Neural cell (in vitro differentiated cells): ENCODE measurements around the gene AKT3. TPM values are rescaled to one million over a fixed set of nuclear protein-coding genes. Genes with fewer than 3 reads are reported as not detected.

Experiments
- H2AFZ ChIP-seq: fragments of 200-600, 300-800 bp; sonication (generic), shearing (Covaris generic); 2 replicates; pipeline ENCODE4 v1.6.0; 2014; ENCODE audit warnings: low read depth, mild to moderate bottlenecking, antibody characterized with exemption, low read length, moderate library complexity
- H3F3A ChIP-seq: fragments of 200-600 bp; shearing (Covaris generic); 2 replicates; pipeline ENCODE4 v1.6.1; 2016; ENCODE audit warnings: mild to moderate bottlenecking, moderate library complexity, mixed read lengths, antibody characterized with exemption, low read length; ENCODE audit not compliant: insufficient read depth, poor library complexity, severe bottlenecking
- H3K27ac ChIP-seq: fragments of 200-600, 300-800 bp; sonication (generic), shearing (Covaris generic); 2 replicates; pipeline ENCODE4 v1.5.1; 2014; ENCODE audit warnings: mild to moderate bottlenecking, low read length, moderate library complexity
- H3K27me3 ChIP-seq: fragments of 300-800, 200-600 bp; sonication (generic), shearing (Covaris generic); 2 replicates; pipeline ENCODE4 v1.6.0; 2014; ENCODE audit warnings: mild to moderate bottlenecking, low read depth, low read length, moderate library complexity; ENCODE audit not compliant: insufficient read depth
- H3K36me3 ChIP-seq: fragments of 300-800, 200-600 bp; sonication (generic), shearing (Covaris generic); 2 replicates; pipeline ENCODE4 v1.5.1; 2014; ENCODE audit warnings: mild to moderate bottlenecking, antibody characterized with exemption, low read length, moderate library complexity; ENCODE audit not compliant: insufficient read depth
- H3K4me2 ChIP-seq: fragments of 300-800, 200-600 bp; sonication (generic), shearing (Covaris generic); 2 replicates; pipeline ENCODE4 v1.6.0; 2014; ENCODE audit warnings: mild to moderate bottlenecking, low read length
- H3K4me3 ChIP-seq: fragments of 300-800, 200-600 bp; sonication (generic), shearing (Covaris generic); 2 replicates; pipeline ENCODE4 v1.5.1; 2014; ENCODE audit warnings: mild to moderate bottlenecking, low read length, moderate library complexity
- H3K79me2 ChIP-seq: fragments of 200-600 bp; shearing (Covaris generic); replicated peaks from 2 replicates; pipeline ENCODE4 v1.6.0; 2014; ENCODE audit warnings: mild to moderate bottlenecking, low read length, moderate library complexity; ENCODE audit not compliant: insufficient read depth
- H3K9ac ChIP-seq: fragments of 300-800, 200-600 bp; sonication (generic), shearing (Covaris generic); 2 replicates; pipeline ENCODE4 v1.6.1; 2016; ENCODE audit warnings: mild to moderate bottlenecking, low read length, mixed read lengths
- H3K9me2 ChIP-seq: fragments of 200-600 bp; shearing (Covaris generic); 2 replicates; pipeline ENCODE4 v1.6.1; 2016; ENCODE audit warnings: mild to moderate bottlenecking, low read length, mixed read lengths; ENCODE audit not compliant: insufficient read depth
- H3K9me3 ChIP-seq: fragments of 200-600, 300-800 bp; sonication (generic), shearing (Covaris generic); 2 replicates; pipeline ENCODE4 v1.6.1; 2016; ENCODE audit warnings: mild to moderate bottlenecking, mixed run types, low read length, moderate library complexity, mixed read lengths
- H4K20me1 ChIP-seq: fragments of 200-600 bp; shearing (Covaris generic); 2 replicates; pipeline ENCODE4 v1.6.1; 2016; ENCODE audit warnings: mild to moderate bottlenecking, mixed run types; ENCODE audit not compliant: insufficient read depth
- CTCF ChIP-seq: fragments of 450-650 bp; IDR thresholded peaks from 2 replicates; pipeline ENCODE4 v1.5.1; 2014; ENCODE audit warnings: antibody characterized with exemption, mild to moderate bottlenecking, moderate library complexity; ENCODE audit not compliant: poor library complexity, severe bottlenecking
- EP300 ChIP-seq: fragments of 450-650 bp; conservative IDR thresholded peaks from 2 replicates; pipeline ENCODE4 v1.6.1; 2014; ENCODE audit warnings: antibody characterized with exemption, mild to moderate bottlenecking, moderate library complexity; ENCODE audit not compliant: poor library complexity, severe bottlenecking
- EZH2 ChIP-seq: fragments of 200-600, 300-800 bp; shearing (Covaris generic), sonication (generic); IDR thresholded peaks from 2 replicates; pipeline ENCODE4 v1.6.1; 2014; ENCODE audit warnings: antibody characterized with exemption, low read length, borderline replicate concordance, mild to moderate bottlenecking; ENCODE audit not compliant: insufficient read depth, poor library complexity, severe bottlenecking
- MXI1 ChIP-seq: fragments of 450-650 bp; conservative IDR thresholded peaks from 2 replicates; pipeline ENCODE4 v1.6.1; 2014; ENCODE audit warnings: antibody characterized with exemption, mild to moderate bottlenecking; ENCODE audit not compliant: poor library complexity, severe bottlenecking
- POLR2AphosphoS5 ChIP-seq: IDR thresholded peaks from 2 replicates; pipeline ENCODE4 v1.6.1; 2012
- RAD21 ChIP-seq: fragments of 450-650 bp; conservative IDR thresholded peaks from 2 replicates; pipeline ENCODE4 v1.6.1; 2014; ENCODE audit warnings: antibody characterized with exemption, mild to moderate bottlenecking, moderate library complexity
- REST ChIP-seq: IDR thresholded peaks from 2 replicates; pipeline ENCODE4 v1.6.1; 2012; ENCODE audit warnings: borderline replicate concordance
- SMC3 ChIP-seq: fragments of 450-650 bp; conservative IDR thresholded peaks from 2 replicates; pipeline ENCODE4 v1.6.1; 2014; ENCODE audit warnings: antibody characterized with exemption, mild to moderate bottlenecking, moderate library complexity; ENCODE audit not compliant: poor library complexity
- TAF1 ChIP-seq: IDR thresholded peaks from 2 replicates; pipeline ENCODE4 v1.6.1; 2012; ENCODE audit warnings: low read depth
- polyA plus RNA-seq: library from polyadenylated mRNA; depleted of rRNA; stranded (reverse); fragments of >200 nt; gene quantifications from 2 replicates; pipeline ENCODE4 v1.2.3, GENCODE V29; 2014

Gene AKT3
- polyA plus RNA-seq, 1 donor from 2014 or later = 46.0 TPM

DNA sequence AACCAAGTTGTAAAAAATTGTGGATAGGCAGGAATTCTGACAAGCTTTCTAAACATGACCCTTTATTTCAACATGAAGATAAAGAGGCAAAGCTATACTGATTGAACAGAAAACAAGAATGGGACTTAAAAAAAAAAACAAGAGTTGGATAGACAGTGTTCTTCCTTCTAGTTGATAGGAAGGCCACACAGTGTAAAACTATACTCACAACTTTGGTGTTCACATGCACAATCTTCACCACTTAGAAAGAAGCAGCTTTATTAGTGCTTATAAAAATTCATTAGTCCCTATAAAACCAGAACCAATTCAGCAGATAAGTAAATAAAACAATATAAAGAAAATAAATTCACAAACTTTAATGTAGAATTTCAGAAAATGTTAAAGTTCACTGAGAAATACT, 101.8 kb downstream of the AKT3 start:
- Histone ChIP-seq H3K4me2 (no peak overlapping the region), H3F3A (no peaks in the 10 kb centered on the region), H3K4me3 (no peak overlapping the region), H4K20me1 (no peaks in the 10 kb centered on the region), H3K79me2 (peaks cover 31% of the 10 kb centered on the region), H3K27ac (no peak overlapping the region), H3K27me3 (no peaks in the 10 kb centered on the region), H3K36me3 (no peaks in the 10 kb centered on the region), H2AFZ (no peak overlapping the region), H3K9me3 (no peaks in the 10 kb centered on the region), H3K9ac (no peak overlapping the region), H3K9me2 (no peaks in the 10 kb centered on the region)
- TF ChIP-seq EZH2 (no peak), CTCF (no peak), EP300 (no peak), RAD21 (no peak), MXI1 (no peak), TAF1 (no peak), SMC3 (no peak), REST (no peak), POLR2AphosphoS5 (no peak)

DNA sequence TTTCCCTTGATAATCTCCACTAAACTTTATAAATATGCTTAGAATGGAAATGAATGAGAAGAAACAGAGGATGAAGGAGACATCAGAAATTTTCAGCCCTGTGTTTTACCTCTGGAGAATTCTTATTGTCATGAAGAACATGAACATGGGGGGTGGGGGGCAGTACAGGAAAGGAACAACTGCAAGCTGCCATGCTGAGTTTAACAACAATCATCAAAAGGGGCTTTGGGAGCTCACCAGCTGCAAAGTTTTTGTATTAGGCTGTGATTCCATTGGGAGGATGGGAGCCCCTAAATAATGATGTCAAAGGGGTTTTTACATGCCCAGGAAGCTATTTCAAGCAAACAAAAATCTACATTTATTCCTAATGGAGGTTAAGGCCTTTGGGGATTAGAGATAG, 103.3 kb downstream of the AKT3 start:
- H3K27me3 ChIP-seq = no peaks in the 10 kb centered on the region
- H3F3A ChIP-seq = no peaks in the 10 kb centered on the region
- H3K4me3 ChIP-seq = no peak overlapping the region
- H3K9ac ChIP-seq = no peak overlapping the region
- H3K9me2 ChIP-seq = no peaks in the 10 kb centered on the region
- TF ChIP-seq EP300 (no peak), RAD21 (no peak), EZH2 (no peak), POLR2AphosphoS5 (no peak), CTCF (no peak), TAF1 (no peak), MXI1 (no peak), REST (no peak), SMC3 (no peak)
- no peaks in the 10 kb centered on the region for H4K20me1 ChIP-seq
- H2AFZ ChIP-seq = no peak overlapping the region
- no peaks in the 10 kb centered on the region for H3K9me3 ChIP-seq
- no peak overlapping the region for H3K27ac ChIP-seq
- H3K36me3 ChIP-seq = no peaks in the 10 kb centered on the region
- no peak overlapping the region for H3K4me2 ChIP-seq
- H3K79me2 ChIP-seq = peaks cover 28% of the 10 kb centered on the region
